ENCODE data around the gene OPRL1.

The OPRL1 gene

GRCh38 chr20:64056889-64057627 lies 22.8 kb upstream of the OPRL1 start:
- DNase-seq (ENCODE audit: low spot score): no peak

GRCh38 chr20:64057628-64058498 lies 22.0 kb upstream of the OPRL1 start:
- peak; percentile 54 for DNase-seq (ENCODE audit: low spot score)

- no peak for DNase-seq (ENCODE audit: low spot score)
These were observed 21.3 kb upstream of the OPRL1 start for GRCh38 chr20:64058536-64058935.

DNA sequence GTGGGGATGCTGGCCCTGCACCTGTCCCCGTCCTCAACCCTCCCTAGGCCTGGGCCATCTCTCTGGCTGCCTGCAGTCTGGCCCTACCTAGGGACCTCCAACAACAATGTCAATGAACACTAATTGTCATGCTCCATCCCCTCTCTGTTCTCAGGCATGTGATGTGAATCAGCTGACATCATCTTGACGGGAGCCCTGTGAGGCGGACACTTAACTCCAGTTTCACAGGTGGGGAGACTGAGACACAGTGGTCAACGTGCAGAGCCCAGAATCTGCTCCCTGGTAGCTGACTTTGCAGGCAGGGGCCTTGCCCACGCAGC lies 17.6 kb upstream of the OPRL1 start:
- DNase-seq (ENCODE audit: low spot score): no peak

DNA sequence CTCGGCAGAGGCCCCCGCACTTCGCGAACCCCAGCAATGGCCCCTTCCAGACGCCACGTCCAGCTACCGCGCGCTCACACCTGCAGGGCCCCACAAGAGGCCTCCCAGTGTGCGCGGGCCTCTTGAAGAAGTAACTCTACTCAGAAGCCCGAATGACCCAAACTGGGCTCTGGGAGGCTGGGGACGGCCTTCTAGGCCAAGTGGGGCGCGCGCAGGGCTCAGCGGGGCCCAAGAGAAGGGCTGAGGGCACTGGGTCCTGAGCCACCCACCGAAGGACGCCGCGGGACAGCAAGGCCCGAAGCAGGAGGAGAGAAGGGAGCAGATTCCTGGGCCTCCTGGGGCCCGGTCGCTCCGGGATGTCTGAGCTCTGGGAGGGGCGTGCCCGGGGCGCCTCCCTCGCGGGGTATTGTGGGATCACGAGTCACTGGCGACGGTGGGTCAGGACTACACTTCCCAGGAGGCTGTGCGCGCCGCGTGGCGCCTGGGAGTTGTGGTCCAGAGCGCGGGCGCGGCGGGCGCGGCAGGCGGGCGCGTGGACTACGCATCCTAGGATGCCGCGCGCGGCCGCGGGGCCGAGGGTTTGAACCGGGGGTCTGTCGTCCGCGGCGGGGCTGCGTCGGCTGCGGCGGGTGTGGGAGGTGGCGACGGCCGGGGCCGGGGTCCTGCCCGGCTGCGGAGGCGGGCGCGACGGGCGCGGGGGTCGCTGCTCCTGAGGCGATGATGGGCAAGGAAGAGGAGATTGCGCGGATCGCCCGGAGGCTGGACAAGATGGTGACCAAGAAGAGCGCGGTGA lies 17.1 kb upstream of the OPRL1 start, which contains the start of gene TCEA2:
TCEA2 (plus strand) TSS at position 603 of the 793 bp plus-strand sequence; CDS start at position 718, 115 bp downstream.
- DNase-seq (ENCODE audit: low spot score): peak; percentile 85

DNA sequence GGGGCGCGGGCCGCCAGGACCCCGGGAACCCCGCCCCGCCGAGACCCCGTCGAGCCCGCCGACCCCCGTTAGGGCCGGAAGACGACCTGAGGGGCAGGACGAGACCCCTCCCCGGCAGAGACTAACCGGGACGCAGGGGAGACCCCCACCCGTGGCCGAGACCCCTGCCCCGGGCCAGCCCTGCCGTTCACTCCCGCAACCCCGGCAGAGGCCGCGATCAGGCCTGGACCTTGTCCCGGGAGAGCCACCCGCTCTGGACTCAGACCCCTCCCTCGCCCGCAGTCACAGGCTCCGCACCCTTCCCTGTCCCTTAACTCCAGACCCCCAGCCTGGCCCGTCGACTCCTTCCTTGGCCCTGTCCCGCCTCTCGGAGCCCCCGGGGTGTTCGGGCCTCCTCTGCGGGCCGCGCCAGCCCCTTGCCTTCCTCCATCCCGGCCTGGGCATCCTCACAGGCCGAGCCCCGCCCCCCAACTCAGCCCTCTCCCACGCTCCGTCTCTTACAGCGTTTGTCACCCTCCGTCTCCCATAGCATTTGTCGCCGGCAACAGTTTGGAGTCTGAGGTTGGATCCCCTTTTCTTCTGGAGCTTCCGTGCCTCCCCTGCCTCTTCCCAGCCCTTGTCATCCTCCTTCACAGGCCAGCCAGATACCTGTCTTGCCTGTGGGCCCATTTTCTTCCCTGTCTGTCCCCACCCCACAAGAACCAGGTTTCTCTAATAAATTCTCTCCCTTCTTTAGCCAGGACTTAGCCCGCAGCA lies 16.3 kb upstream of the OPRL1 start:
- DNase-seq (ENCODE audit: low spot score): no peak

DNA sequence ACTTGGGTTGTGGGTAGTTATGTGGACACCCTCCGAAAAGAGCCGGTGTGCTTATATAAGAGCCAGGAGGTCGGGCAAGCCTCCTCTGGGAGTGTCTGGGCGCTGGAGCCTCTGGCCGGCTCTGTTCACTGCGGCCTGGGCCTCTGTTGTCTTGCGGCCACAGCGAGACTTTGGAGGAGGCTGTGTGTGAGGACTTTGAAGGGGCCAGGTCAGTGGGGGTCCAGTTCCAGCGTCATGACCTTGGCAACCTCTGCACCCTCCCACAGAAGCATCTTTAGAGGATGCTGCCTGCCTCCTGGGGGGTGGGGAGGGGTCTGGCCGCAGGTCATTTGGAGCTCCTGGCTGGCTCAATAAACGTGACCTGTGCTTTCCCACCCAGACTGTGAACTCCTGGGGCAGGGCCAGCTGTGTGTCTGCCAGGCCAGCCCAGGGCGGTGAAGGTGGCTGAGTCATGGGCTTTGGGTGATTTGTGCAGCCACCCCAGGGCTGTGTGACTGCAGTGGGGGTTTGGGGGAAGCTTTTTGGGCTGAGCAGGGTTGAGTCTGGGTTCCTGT lies 15.7 kb upstream of the OPRL1 start:
- no peak for DNase-seq (ENCODE audit: low spot score)

DNA sequence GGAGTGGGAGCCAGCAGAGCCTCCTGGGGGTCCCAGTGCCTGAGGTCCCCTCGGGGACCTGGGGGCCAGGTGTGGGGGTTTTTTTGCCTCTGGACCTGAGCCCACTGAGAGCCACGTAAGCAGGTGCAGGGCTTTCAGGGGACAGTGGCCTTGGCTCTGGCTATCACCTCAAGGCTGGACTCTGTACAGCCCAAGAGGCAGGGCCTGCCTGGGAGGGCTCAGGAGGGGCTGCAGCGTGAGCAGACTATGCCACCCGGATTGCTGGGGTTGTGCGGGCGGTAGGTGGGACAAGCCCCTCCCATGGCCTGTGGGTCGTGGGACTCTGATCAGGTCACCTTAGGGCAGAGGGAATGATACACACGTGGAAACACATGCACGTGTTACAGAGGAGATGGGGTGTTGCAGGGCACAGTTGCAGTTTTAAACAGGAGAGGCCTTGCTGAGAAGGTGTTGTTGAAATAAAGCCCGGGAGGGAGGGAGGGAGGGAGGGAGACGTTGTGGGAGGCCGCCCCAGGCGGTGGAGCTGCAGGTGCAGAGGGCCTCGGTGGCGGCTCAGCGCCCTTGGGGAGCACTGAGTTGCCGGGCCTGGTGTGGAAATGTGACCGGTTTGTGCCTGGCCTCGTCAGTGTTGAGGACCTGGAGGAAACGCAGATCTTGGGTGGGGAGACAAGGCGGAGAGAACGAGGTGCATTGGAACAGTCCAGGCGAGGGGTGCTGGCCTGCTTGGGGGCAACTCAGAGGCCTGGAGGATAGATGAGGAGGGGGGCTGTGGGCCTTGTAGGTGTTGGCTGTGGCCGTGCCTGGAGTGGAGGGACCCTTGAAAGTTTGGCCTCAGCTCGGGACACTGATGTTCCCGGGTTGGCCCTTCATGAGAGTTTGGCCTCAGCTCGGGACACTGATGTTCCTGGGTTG lies 14.6 kb upstream of the OPRL1 start:
- DNase-seq (ENCODE audit: low spot score): no peak

DNA sequence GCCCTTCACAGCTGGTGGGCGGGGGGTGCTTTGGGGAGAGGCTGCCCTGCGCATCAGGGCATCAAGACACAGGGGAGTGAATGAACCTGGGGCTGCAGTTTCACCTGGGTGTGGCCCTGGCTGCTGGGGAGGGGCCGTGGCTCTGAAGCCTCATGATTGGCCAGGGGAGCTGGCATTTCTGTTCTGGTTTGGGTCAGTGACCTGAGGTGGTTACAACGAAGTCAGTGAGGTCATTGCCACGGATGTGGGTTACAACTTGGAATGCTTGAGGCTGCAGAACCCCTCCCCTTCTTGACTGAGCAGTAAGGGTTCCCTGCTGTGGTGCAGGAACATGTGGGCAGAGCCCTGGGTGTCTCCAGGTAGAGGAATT lies 13.9 kb upstream of the OPRL1 start:
- DNase-seq (ENCODE audit: low spot score): no peak

- no peak for DNase-seq (ENCODE audit: low spot score)
These were observed 12.8 kb upstream of the OPRL1 start for GRCh38 chr20:64067005-64067632.

DNA sequence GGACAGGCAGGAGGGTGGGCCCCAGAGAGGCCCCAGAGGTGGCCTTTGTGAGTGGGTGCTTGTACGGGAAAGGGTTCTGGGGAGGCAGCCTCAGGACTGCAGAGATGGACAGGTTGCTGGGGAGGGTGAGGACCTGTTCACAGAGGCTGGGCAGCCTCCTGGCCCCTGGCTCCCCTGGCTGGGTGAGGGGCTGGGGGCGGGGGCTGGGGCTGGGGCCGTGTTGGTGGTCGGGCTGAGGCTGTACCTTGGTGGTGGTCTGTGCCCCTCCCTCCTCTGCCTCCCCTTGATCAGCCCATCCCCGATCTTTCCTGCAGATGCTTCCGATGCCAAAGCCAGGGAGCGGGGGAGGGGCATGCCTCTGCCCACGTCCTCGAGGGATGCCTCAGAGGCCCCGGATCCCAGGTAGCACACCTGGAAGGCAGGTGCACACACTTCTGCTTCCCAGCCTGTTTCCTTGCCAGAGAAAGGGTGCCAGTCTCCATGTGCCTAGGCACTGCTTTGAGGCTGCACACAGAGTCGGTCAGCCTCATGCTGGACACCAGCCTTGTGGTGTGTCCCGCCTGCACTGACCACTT lies 12.1 kb upstream of the OPRL1 start:
- DNase-seq (ENCODE audit: low spot score): no peak

DNA sequence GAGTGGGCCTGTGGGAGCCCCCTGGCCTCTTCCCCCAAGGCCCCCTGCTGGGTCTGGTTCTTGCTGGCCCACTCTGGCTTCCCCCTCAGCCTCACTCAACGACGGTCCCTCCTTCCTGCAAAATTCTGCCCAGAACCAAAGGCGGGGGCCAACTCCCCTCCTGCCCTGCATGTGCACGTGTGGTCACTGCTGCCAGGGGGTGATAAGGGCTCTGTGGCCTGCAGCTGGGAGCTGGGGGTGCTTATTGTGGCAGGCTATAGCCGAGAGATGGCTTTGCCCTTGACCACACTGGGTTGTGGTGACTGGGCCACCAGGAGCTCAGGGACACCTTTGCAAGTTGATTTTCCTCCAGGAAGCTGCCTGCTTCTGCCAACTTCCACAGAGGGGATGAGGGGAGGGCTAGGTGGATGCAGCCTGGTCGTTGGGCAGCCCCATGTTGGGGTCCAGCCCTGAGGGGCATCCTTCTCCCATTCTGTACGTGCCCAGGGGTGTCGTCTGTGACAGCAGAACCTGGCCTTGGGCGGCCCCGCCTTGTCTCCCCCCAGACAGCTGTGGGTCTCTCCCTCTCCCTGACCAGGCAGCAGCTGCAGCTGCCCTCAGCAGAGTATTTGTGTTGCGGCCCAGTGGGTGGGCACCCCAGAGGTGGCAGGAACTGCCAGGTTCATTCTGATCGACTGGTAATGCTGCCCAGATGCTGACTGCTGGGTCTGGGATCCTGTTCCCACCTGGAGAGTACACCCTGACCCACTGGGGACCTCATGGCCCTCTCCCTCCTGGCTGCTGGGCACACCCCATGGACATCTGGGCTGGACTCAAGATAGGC lies 11.3 kb upstream of the OPRL1 start:
- no peak for DNase-seq (ENCODE audit: low spot score)

DNA sequence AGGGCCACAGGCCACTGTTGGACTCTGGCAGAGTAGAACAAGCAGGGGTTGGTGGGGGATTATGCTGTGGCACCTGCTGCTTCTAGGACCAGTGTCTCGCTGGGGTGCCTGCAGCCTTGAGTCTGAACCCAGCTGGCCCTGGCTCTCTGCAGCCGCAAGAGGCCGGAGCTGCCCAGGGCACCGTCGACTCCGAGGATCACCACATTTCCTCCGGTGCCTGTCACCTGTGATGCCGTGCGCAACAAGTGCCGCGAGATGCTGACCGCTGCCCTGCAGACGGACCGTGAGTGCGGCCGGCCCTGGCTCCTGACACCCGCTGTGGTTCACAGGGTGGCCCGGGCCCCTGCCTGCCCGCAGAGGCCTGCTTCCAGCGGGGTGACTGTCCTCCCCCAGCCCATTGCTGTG lies 10.7 kb upstream of the OPRL1 start:
- DNase-seq (ENCODE audit: low spot score): no peak

DNA sequence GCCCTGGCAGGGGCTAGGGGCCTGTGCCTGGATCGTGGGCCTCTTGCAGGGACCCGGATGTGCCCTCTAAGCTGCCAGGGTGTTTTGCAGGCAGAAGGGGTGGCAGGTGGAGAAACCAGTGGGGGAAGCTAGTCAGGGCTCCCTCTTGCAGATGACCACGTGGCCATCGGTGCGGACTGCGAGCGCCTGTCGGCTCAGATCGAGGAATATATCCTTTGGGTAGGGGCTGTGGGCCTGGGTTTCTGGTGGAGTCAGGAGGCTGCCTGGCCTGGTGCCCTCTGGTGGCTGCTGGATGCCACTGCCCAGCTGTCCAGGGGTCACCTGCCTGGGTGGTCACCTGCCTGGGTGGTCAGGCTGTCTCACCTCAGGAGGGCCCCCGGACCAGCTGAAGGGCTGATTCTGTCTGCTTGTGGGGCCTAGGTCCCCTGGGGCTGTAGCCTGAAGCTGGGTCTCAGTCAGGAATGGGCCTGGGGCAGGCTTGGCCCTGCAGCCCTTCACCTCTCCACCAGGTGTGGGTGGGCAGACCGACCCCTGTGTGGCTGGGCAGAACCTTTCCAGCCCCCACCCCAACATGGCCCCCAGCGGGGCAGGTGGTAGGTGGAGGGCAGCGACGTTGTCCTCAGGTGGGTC lies 10.2 kb upstream of the OPRL1 start:
- DNase-seq (ENCODE audit: low spot score): no peak

DNA sequence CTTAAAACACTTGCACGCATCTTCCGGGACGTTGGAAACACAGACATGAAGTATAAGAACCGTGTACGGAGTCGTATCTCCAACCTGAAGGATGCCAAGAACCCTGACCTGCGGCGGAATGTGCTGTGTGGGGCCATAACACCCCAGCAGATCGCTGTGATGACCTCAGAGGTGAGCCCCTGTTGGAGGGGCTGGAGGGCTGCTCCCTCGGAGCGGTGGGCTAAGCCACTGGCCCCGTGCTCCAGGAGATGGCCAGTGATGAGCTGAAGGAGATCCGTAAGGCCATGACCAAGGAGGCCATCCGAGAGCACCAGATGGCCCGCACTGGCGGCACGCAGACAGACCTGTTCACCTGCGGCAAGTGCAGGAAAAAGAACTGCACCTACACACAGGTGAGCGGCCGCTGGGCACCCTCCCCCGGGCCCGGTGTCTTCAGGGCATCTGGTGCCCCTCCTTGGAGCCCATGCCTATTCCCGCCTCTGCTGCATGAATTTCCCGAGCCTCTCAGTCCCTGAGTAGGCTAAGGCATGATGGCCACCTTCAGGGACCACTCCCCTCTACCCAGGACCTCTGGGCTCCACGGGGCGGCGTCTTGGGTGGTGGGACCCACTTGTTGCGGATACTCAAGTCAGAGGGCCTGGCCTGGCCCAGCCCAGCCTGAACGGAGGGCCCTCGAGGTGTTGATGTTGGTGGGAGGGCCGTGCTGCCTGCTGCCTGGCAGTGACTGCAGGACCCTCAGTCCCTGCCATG lies 9.5 kb upstream of the OPRL1 start:
- no peak for DNase-seq (ENCODE audit: low spot score)

GRCh38 chr20:64071341-64072332 lies 8.2 kb upstream of the OPRL1 start:
- no peak for DNase-seq (ENCODE audit: low spot score)
